Measurements from ENCODE around the gene TMEM235. TPM values are rescaled to one million over a fixed set of nuclear protein-coding genes. Genes with fewer than 3 reads are reported as not detected.

The TMEM235 gene
- total and polyA plus RNA-seq, 9 of the 15 experiments (the other 6 are each of a cell fraction or from before 2014, with no cell fraction given), result not detected

GRCh38 chr17:78186692-78187595, 44.5 kb upstream of the TMEM235 start, which contains the start of the genes AFMID and TK1 (continued):
- TF ChIP-seq POLR2AphosphoS2 (IDR thresholded peaks at IDR 0.05; ENCODE audit: low read length) (no peak), RREB1 (CRISPR knock-in tag; IDR thresholded peaks at IDR 0.05) (0 out of 2 replicates have a peak, but pooled peaks have one; percentile 15), ZNF41 (CRISPR knock-in tag; conservative IDR thresholded peaks at IDR 0.05) (no peak), ARID3A (IDR thresholded peaks at IDR 0.05; ENCODE audit: borderline replicate concordance, low read depth, low read length) (no peak), GTF2F1 (IDR thresholded peaks at IDR 0.05; ENCODE audit: low read depth, low read length) (no peak; the same call in 1 of the 2 replicates), MAFF (IDR thresholded peaks at IDR 0.05; ENCODE audit: low read length) (no peak), CCAR2 (IDR thresholded peaks at IDR 0.05; ENCODE audit: low read depth, low read length) (no peak), NFXL1 (CRISPR knock-in tag; IDR thresholded peaks at IDR 0.05) (no peak), MTA3 (IDR thresholded peaks at IDR 0.05; ENCODE audit: borderline replicate concordance) (peak; percentile 97), MNT (conservative IDR thresholded peaks at IDR 0.05) (peak; percentile 98), CBFA2T2 (conservative IDR thresholded peaks at IDR 0.05) (no peak), RBM14 (IDR thresholded peaks at IDR 0.05; ENCODE audit: borderline replicate concordance, insufficient read depth, low read depth, low read length) (no peak), ZNF277 (CRISPR knock-in tag; IDR thresholded peaks at IDR 0.05; ENCODE audit: borderline replicate concordance) (no peak), ZNF23 (CRISPR knock-in tag; IDR thresholded peaks at IDR 0.05) (no peak), ZNF507 (tag; conservative IDR thresholded peaks at IDR 0.05) (no peak), COPS2 (conservative IDR thresholded peaks at IDR 0.05) (no peak)
